Activated CD8-positive, alpha-beta memory T cell treated with anti-CD3 and anti-CD28 coated beads for 36 hours (primary cell): ENCODE measurements around the gene VPREB3. TPM values are rescaled to one million over a fixed set of nuclear protein-coding genes. Genes with fewer than 3 reads are reported as not detected.

Experiments
- CTCF ChIA-PET: fragments of 350-600 bp; sonication (Branson Sonifier 250); formaldehyde crosslinking; loops from one replicate; lab custom pipeline; 2021; ENCODE audit warnings: antibody characterized with exemption; lab: Charles Lee
- POLR2A ChIA-PET: fragments of 350-600 bp; sonication (Branson Sonifier 250); formaldehyde crosslinking; loops from one replicate; lab custom pipeline; 2021; ENCODE audit warnings: antibody characterized with exemption; lab: Charles Lee
- total RNA-seq, 2 experiments: library from RNA; stranded (reverse); gene quantifications; one replicate each; pipeline ENCODE4 v1.2.3, GENCODE V29; 2021

The VPREB3 gene
- total RNA-seq, 2 experiments from 2014 or later = not detected

DNA sequence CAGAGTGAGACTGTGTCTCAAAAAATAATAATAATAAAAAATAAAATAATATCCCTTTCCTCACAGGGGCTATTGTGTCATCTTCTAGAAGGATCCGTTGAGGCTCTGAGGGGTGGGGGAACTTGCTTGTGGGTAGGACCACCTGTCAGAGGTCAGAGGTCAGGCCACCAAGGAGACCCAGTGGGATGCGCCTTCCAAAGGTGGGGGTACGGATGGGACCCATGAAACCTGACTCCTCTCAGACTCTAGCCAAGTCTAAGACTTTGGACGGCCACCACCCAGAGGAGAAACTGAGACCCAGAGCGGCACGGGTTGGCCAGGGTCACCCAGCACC is 18.1 kb upstream of the VPREB3 start:
- ChIA-PET CTCF (interaction anchor here (1.3 kb wide), 2 partner anchors 12 to 15 kb away, joined by 3 read pairs; partner anchors contain the start of gene SMARCB1), POLR2A (interaction anchor here (1.3 kb wide), 1 partner anchor 85 kb away, joined by 3 read pairs; the partner anchor contains the start of gene SLC2A11)

DNA sequence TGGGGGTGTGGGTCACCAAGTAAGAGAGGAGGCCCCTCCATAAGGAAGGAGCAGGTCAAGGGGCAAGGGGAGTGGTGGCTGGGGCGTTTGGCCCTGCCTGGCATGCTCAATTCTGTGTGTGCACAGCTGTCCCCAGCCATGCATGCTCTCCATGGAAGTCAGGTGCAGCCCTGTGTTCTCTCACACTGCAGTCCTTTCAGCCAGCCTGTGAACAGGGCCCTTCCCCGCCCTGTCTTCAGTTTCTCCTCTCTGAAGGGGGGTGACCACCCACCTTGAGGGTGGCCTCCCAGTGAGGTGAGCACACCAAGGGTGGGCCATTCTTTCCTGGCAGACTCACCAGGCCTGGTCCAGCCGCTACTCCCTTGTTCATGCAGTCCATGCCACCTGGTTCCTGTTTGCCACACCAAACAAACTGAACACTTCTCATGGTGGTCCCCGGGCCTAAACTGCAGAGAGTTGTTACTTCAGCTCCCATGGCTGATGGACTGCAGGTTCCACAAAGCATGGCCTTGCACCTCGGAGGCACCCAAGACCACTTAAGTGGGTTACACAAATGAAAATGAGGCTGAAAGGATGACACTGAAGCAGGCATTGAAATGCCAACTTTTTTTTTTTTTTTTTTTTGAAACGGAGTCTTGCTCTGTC is 15.2 kb upstream of the VPREB3 start:
- CTCF ChIA-PET = interaction anchor here (0.7 to 3.5 kb wide), 2 partner anchors 62 to 80 kb away, joined by 3 to 21 read pairs; no protein-coding TSS in a partner anchor

GRCh38 chr22:23767673-23768548 is 13.7 kb upstream of the VPREB3 start, which contains the start of gene CHCHD10:
TSS of gene CHCHD10 (minus strand) at chr22:23767972. CDS start at chr22:23767874, 98 bp downstream.
- ChIA-PET POLR2A (interaction anchor here (0.5 to 2.1 kb wide), 7 partner anchors 18 to 126 kb away, joined by 3 to 11 read pairs (median 3); partner anchors contain the start of genes DERL3, MIF and SLC2A11), CTCF (interaction anchor here (0.6 to 3.5 kb wide), 4 partner anchors 11 to 186 kb away, joined by 4 to 21 read pairs (median 6); no protein-coding TSS in a partner anchor)

More for the DNA sequence above, 15.2 kb upstream of the VPREB3 start:
- POLR2A ChIA-PET = no interaction called here

GRCh38 chr22:23767303-23767672 is 13.1 kb upstream of the VPREB3 start:
- CTCF ChIA-PET = interaction anchor here (0.6 to 3.5 kb wide), 4 partner anchors 11 to 186 kb away, joined by 4 to 21 read pairs (median 6); no protein-coding TSS in a partner anchor
- POLR2A ChIA-PET = interaction anchor here (0.5 to 2.1 kb wide), 5 partner anchors 18 to 90 kb away, joined by 3 to 11 read pairs (median 5); partner anchors contain the start of genes DERL3 and SLC2A11

GRCh38 chr22:23764899-23765881 is 11.0 kb upstream of the VPREB3 start:
- CTCF ChIA-PET = interaction anchor here (1.0 to 1.8 kb wide), 2 partner anchors 17 to 84 kb away, joined by 4 to 6 read pairs; no protein-coding TSS in a partner anchor

GRCh38 chr22:23763954-23764353 is 9.7 kb upstream of the VPREB3 start:
- CTCF ChIA-PET = interaction anchor here (1.6 kb wide), 1 partner anchor 86 kb away, joined by 4 read pairs; no protein-coding TSS in a partner anchor

More at GRCh38 chr22:23764899-23765881, 11.0 kb upstream of the VPREB3 start:
- POLR2A ChIA-PET = no interaction called here

DNA sequence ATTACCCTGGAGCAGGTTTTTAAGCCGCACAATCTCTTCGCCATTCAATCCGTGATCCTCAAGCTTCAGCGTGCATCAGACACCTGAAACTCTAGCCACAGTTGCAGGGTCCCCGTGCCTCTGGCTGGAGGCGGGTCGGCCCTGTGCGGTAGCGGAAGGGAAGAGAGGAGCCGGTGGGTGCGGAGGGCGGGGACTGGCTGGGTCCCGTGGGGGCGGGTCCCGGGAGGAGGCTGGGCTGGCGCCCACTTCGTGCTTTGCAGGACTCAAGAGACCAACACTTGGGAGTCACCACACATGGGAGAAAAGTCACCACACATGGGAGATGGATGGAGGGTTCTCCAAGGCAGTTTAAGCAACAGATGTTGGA is 9.3 kb upstream of the VPREB3 start:
- CTCF ChIA-PET = interaction anchor here (1.6 kb wide), 1 partner anchor 86 kb away, joined by 4 read pairs; no protein-coding TSS in a partner anchor
- POLR2A ChIA-PET = interaction anchor here (1.0 kb wide), 1 partner anchor 13 kb away, joined by 3 read pairs; the partner anchor contains the start of gene ZNF70

More at GRCh38 chr22:23763954-23764353, 9.7 kb upstream of the VPREB3 start:
- POLR2A ChIA-PET = no interaction called here

DNA sequence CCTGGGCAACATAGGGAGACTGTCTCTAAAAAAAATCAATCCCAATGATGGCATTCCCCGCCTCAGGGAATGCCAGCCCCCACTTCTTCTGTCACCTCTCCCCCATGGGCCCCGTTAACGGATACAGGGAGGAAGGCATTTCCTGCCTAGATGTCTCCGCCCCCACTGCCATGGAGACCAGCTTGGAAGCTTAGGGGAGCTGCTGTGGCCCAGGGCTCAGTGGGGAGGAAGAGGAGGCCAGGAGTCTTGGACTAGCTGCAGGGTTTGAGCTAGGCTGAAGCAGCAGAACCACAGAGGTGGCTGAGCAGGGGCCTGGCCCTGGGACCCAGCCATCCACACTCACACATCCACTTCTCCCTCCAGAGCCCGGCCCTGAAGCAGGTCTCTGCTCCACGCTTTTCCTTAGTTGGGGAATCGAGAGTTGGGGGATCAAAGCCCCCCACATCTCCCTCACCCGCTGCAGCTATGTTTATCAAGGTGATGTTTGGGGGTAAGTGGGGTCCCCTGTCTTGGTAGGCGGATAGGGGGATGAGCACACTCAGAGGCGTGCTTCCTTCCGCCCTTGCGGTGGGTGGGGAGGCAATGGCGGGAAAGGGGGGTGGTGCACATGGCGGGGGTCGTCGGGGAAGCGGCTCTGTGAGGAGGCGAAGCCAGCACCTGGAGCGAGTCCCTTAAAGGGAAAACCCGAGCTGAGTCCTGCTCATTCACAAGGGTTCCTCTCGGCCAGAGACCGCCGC is 8.8 kb upstream of the VPREB3 start, which contains the start of gene C22orf15:
C22orf15 (plus strand) TSS at position 149 of the 737 bp plus-strand sequence; CDS start at position 466, 317 bp downstream.
- CTCF ChIA-PET = interaction anchor here (1.6 kb wide), 1 partner anchor 86 kb away, joined by 4 read pairs; no protein-coding TSS in a partner anchor
- POLR2A ChIA-PET = interaction anchor here (0.6 to 1.0 kb wide), 2 partner anchors 13 to 26 kb away, joined by 3 read pairs; partner anchors contain the start of gene ZNF70

DNA sequence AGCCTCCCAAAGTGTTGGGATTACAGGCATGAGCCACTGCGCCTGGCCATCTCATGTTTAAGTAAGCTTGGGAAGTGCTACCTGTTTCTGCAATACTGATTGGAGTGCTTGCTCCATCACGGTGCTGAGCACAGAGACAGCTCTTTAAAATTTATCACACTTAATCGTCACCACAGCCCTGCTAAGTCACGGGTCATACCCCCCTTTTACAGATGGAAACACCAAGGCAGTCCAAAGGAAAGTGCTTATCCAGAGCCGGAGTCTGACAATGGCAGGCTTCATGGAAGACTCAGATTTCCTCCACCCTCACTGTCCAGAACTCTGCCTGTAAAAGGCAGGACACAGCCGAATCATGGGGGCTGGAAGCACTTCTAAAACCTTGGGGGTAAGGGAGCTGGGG is 5.8 kb upstream of the VPREB3 start:
- CTCF ChIA-PET = no interaction called here
- POLR2A ChIA-PET = interaction anchor here (1.0 kb wide), 1 partner anchor 9 kb away, joined by 4 read pairs; the partner anchor contains the start of gene ZNF70

DNA sequence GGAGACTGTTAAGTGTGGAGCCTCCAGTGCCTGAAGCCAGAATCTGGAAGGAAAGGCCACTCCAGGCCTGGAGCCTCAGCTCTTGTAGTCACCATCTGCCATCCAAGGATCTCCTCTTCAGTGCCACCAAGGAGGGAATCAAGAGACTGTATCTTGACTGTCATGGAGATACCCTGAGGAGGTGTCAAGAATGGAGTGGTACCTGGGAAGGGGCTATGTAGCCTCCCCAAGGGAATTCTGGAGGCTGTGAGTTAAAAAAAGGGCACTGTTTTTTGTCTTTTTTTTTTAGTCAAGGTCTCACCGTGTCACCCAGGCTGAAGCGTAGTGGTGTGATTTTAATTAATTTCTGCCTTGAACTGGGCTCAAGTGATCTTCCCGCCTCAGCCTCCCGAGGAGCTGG is 5.3 kb upstream of the VPREB3 start:
- CTCF ChIA-PET = no interaction called here

GRCh38 chr22:23756891-23757290 is 2.7 kb upstream of the VPREB3 start:
- POLR2A ChIA-PET = interaction anchor here (0.7 kb wide), 1 partner anchor 652 kb away, joined by 3 read pairs; no protein-coding TSS in a partner anchor
- CTCF ChIA-PET = interaction anchor here (1.5 kb wide), 1 partner anchor 10 kb away, joined by 4 read pairs; the partner anchor contains the start of gene CHCHD10

More for the DNA sequence above, 5.3 kb upstream of the VPREB3 start:
- POLR2A ChIA-PET = interaction anchor here (1.0 kb wide), 1 partner anchor 9 kb away, joined by 4 read pairs; the partner anchor contains the start of gene ZNF70

- ChIA-PET CTCF (interaction anchor here (1.0 to 1.5 kb wide), 2 partner anchors 11 to 94 kb away, joined by 4 to 5 read pairs; partner anchors contain the start of gene CHCHD10), POLR2A (no interaction called here)
Measured at GRCh38 chr22:23755711-23756110, 1.5 kb upstream of the VPREB3 start.

DNA sequence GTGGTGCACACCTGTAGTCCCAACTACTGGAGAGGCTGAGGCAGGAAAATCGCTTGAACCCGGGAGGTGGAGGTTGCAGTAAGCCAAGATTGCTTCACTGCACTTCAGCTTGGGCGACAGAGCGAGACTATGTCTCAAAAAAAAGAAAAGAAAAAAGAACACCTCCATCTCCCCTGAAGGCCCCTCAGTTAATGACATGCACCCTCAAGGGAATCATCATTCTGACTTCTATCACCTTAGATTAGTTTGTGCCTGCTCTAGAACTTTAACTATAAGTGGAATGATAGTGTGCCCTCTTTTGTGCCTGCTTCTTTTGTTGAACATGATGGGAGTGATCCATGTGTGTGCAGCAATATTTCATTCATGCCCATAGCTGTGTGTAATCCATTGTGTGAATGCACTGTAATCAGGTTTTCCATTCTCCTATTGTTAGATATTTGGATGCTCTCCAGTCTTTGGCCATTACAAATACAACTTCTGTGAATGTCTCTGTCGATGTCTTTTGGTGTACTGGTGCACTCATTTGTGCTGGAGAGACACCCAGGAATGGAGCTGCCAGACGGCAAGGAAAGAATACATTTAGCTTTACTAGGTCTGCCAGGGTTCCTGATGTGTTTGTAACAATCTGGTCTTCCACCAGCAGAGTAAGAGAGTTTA is 883 bp upstream of the VPREB3 start:
- POLR2A ChIA-PET = no interaction called here
- CTCF ChIA-PET = interaction anchor here (1.0 kb wide), 1 partner anchor 94 kb away, joined by 5 read pairs; no protein-coding TSS in a partner anchor

DNA sequence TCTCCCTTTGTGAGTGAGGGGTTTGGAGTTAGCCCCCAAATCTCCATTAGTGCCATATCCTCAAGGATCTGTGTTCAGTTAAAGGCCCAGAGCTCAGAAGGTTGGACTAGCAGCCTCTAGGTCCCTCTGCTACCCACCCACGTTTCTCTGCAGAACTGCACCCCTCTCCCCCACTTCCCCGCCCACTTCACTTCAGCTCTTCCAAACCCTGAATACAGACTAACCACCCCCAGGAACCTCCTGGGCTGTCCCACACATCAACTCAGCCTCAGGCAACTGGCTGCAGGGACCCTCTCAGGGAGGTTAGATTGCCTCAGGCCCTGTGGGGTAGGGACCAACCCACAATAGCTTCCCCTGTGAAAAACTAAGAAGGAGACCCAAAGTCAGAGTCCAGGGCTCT is 840 bp downstream of the VPREB3 start:
- POLR2A ChIA-PET = no interaction called here
- CTCF ChIA-PET = no interaction called here

DNA sequence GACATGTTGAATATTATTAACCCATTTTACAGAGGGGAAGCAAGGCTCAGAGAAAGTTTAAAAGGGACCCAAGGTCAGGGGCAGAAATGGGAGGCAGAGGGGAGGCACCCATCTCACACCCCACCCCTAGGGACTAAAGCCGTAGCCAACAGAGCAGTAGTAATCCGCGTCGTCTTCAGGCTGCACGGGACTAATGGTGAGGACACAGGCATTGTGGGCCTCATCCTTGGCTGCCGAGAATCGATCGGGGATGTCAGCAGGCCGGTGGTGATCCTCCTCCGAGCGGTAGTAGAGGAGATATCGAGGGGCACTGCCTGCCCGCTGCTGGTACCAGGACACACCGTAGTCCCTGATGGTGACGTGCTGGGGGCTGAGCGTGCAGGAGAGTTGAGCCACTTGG is 1.5 kb downstream of the VPREB3 start:
- POLR2A ChIA-PET = no interaction called here
- CTCF ChIA-PET = no interaction called here

DNA sequence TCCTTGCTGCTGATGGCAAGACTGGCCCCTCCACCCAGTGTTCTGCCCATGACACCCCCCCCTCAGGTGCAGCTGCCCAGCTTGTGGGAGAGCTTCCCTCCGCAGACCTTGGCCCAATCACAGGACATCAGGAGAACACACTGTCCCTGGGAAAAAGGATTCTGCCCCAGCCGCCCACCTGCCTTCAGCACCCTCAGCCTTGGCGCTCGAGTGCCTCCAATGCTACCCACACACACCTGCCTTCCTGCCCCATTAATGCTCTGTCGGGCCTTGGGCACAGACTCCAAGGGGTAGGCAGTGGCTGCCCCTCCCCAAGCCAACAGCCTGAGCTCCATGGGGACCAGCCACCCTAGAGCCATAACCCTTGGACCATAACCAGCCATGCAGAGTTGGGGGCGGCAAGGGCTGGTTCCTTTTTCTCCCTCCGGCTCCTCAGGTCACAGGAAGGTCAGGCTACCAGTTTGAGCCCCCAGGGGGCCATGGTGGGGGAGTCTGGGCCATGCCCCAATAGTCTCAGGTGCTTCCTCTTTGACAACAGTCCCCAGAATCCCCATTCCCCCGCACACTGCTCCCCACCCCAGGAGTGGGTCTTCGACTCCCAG is 2.0 kb downstream of the VPREB3 start:
- POLR2A ChIA-PET = interaction anchor here (0.7 to 1.7 kb wide), 2 partner anchors 12 to 142 kb away, joined by 4 to 6 read pairs; partner anchors contain the start of gene MIF
- CTCF ChIA-PET = interaction anchor here (1.5 kb wide), 1 partner anchor 97 kb away, joined by 4 read pairs; no protein-coding TSS in a partner anchor
